Esophagus squamous epithelium (tissue), 4 donors: Measurements from ENCODE around the gene SETD5.

Source experiments
- POLR2A ChIP-seq, 4 donors: fragments of 450-650 bp; IDR thresholded peaks; one replicate each; pipeline ENCODE4 v1.6.1; 2017; ENCODE audit warnings: antibody characterized with exemption in 4 of 4, mild to moderate bottlenecking in 4 of 4, moderate library complexity in 3 of 4
- TF ChIP-seq, protein P1 (sequence below), 6 experiments: fragments of 450-650 bp in 4 of 6; fragments of 200-600 bp in 2 of 6; sonication (generic) in 2 of 6; IDR thresholded peaks; one replicate each; pipeline ENCODE4 v1.5.1; 2016 to 2019; ENCODE audit warnings: antibody characterized with exemption in 6 of 6, mild to moderate bottlenecking in 4 of 6, moderate library complexity in 4 of 6

DNA sequence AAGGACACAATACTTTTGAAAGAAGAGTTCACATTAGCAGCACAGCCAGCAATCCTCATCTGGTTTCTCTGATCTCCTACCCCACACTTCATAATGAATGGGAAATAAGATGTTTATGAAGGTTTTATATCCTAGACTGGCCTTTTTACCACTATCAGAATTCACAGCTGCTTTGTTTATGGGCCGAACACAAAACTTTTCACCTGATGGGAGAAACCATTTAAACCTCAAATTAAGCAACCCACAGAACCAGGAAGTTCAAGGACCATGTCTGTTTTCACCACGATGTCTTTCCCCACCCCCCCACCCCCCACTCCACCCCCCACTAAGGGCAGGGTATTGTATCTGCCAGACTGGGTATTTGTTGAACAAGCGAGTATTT is 11.3 kb upstream of the SETD5 start:
- TF ChIP-seq, protein P1, sequence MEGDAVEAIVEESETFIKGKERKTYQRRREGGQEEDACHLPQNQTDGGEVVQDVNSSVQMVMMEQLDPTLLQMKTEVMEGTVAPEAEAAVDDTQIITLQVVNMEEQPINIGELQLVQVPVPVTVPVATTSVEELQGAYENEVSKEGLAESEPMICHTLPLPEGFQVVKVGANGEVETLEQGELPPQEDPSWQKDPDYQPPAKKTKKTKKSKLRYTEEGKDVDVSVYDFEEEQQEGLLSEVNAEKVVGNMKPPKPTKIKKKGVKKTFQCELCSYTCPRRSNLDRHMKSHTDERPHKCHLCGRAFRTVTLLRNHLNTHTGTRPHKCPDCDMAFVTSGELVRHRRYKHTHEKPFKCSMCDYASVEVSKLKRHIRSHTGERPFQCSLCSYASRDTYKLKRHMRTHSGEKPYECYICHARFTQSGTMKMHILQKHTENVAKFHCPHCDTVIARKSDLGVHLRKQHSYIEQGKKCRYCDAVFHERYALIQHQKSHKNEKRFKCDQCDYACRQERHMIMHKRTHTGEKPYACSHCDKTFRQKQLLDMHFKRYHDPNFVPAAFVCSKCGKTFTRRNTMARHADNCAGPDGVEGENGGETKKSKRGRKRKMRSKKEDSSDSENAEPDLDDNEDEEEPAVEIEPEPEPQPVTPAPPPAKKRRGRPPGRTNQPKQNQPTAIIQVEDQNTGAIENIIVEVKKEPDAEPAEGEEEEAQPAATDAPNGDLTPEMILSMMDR (IDR thresholded peaks at IDR 0.05), result no peak
- no peak for TF ChIP-seq POLR2A (IDR thresholded peaks at IDR 0.05)
